Osteocyte (in vitro differentiated cells): ENCODE measurements around the gene ARHGEF7. TPM values are rescaled to one million over a fixed set of nuclear protein-coding genes. Genes with fewer than 3 reads are reported as not detected.

Experiments used
- DNase-seq: peaks from one replicate; pipeline ENCODE4 v3.0.0; 2021; ENCODE audit warnings: mixed read lengths; ENCODE audit not compliant: unreplicated experiment; ENCODE audit errors: extremely low spot score
- H3K27ac Mint-ChIP-seq: one replicate; pipeline ENCODE4 v1.8.0; 2021; ENCODE audit warnings: mild to moderate bottlenecking, mixed read lengths; ENCODE audit not compliant: unreplicated experiment
- H3K27me3 Mint-ChIP-seq: one replicate; pipeline ENCODE4 v1.8.0; 2021; ENCODE audit warnings: mixed read lengths; ENCODE audit not compliant: unreplicated experiment
- H3K36me3 Mint-ChIP-seq: one replicate; pipeline ENCODE4 v1.8.0; 2021; ENCODE audit warnings: mixed read lengths; ENCODE audit not compliant: unreplicated experiment
- H3K4me1 Mint-ChIP-seq: one replicate; pipeline ENCODE4 v1.8.0; 2021; ENCODE audit warnings: mixed read lengths; ENCODE audit not compliant: unreplicated experiment
- H3K4me3 Mint-ChIP-seq: one replicate; pipeline ENCODE4 v1.8.0; 2021; ENCODE audit warnings: mild to moderate bottlenecking, moderate library complexity, mixed read lengths; ENCODE audit not compliant: unreplicated experiment
- H3K9me3 Mint-ChIP-seq: one replicate; pipeline ENCODE4 v1.8.0; 2021; ENCODE audit warnings: mixed read lengths; ENCODE audit not compliant: unreplicated experiment
- CTCF ChIP-seq: fragments of 200-600 bp; sonication (generic); IDR thresholded peaks from 2 replicates; pipeline ENCODE4 v1.5.0; 2021; ENCODE audit warnings: antibody characterized with exemption, mild to moderate bottlenecking, moderate library complexity
- total RNA-seq: library from RNA; stranded (reverse); gene quantifications from 2 replicates; pipeline ENCODE4 v1.2.1, GENCODE V29; 2021

ARHGEF7 gene
- total RNA-seq, 1 donor from 2014 or later = 125 TPM

GRCh38 chr13:111171112-111171511 is 56.0 kb downstream of the ARHGEF7 start:
- TF ChIP-seq CTCF = no peak
- Mint-ChIP-seq H3K9me3 (peaks cover 8% of the 10 kb centered on the region), H3K27me3 (no peaks in the 10 kb centered on the region), H3K4me1 (peaks cover 43% of the 10 kb centered on the region), H3K4me3 (no peak overlapping the region), H3K27ac (peak overlapping the region; percentile 56), H3K36me3 (peaks cover 20% of the 10 kb centered on the region)
- no peak for DNase-seq

DNA sequence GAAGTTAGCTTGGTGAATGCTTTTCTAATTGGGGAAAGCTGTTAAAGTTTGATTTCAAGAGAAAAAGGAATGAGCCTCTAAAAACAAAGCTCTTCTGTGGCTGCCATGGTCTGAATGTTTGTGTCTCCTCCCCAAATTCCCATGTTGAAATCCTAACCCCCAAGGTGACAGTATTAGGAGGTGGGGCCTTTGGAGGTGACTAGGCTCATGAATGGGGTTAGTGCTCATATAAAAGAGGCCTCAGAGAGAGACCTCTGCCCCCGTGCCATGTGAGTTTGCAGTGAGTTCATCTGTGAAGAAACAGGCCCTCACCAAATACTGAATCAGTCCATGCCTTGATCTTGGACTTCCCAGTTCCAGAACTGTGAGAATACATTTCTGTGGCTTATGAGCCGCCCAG is 56.5 kb downstream of the ARHGEF7 start:
- H3K27ac Mint-ChIP-seq = peak overlapping the region; percentile 56
- DNase-seq = no peak
- no peak overlapping the region for H3K4me3 Mint-ChIP-seq
- H3K36me3 Mint-ChIP-seq = peaks cover 18% of the 10 kb centered on the region
- peaks cover 8% of the 10 kb centered on the region for H3K9me3 Mint-ChIP-seq
- TF ChIP-seq CTCF = no peak
- H3K27me3 Mint-ChIP-seq = no peaks in the 10 kb centered on the region
- peaks cover 46% of the 10 kb centered on the region for H3K4me1 Mint-ChIP-seq

DNA sequence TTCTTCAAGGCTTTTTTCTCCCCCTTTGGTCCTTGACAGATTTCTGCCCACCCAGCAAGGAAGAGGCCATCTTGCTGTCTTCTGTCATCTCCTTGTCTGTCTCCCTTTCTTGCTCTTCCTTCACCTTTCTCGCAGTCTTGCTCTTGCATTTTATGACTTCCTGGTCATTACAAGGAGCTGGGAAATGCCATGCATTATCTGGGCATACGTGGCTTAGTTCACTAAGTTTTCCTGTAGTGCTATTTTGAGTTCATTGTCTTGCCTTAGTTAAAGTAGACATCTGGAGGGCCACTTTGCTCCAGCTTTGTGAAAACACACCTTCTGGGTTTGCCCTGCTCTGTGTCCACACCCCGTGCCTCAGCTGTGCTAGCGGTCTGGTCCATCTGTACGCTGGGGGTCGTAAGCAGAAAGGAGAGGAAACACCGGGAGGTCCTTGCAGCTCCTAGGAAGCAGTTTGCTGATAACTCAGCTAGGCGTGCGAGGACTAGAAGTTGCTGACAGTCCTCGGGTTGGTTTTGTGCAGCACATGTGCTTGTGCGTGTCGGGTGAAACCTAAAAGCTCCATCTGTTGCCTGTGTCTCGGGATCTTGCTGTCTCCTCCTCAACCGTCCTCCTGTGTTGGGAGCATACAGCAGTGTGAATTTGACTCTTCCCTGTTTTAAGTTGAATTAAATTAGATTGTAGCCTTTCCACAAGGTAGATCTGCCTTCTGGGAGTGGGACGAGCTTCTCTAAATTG is 59.4 kb downstream of the ARHGEF7 start:
- Mint-ChIP-seq H3K9me3 (no peaks in the 10 kb centered on the region), H3K27ac (peak overlapping the region; percentile 96), H3K36me3 (peaks cover 6% of the 10 kb centered on the region), H3K4me1 (peaks cover 67% of the 10 kb centered on the region), H3K27me3 (no peaks in the 10 kb centered on the region), H3K4me3 (no peak overlapping the region)
- no peak for DNase-seq
- no peak for TF ChIP-seq CTCF

- no peaks in the 10 kb centered on the region for H3K27me3 Mint-ChIP-seq
- H3K36me3 Mint-ChIP-seq = peaks cover 3% of the 10 kb centered on the region
- TF ChIP-seq CTCF = no peak
- no peaks in the 10 kb centered on the region for H3K9me3 Mint-ChIP-seq
- no peak overlapping the region for H3K4me3 Mint-ChIP-seq
- no peak for DNase-seq
- peak overlapping the region; percentile 96 for H3K27ac Mint-ChIP-seq
- H3K4me1 Mint-ChIP-seq = peaks cover 73% of the 10 kb centered on the region
Observed at GRCh38 chr13:111175372-111175771, 60.3 kb downstream of the ARHGEF7 start.

- H3K36me3 Mint-ChIP-seq = peaks cover 3% of the 10 kb centered on the region
- no peak for TF ChIP-seq CTCF
- H3K27ac Mint-ChIP-seq = peak overlapping the region; percentile 96
- H3K27me3 Mint-ChIP-seq = no peaks in the 10 kb centered on the region
- peaks cover 73% of the 10 kb centered on the region for H3K4me1 Mint-ChIP-seq
- no peak overlapping the region for H3K4me3 Mint-ChIP-seq
- DNase-seq = no peak
- H3K9me3 Mint-ChIP-seq = no peaks in the 10 kb centered on the region
Observed at GRCh38 chr13:111175935-111176334, 60.8 kb downstream of the ARHGEF7 start.
